Fibroblast of lung (primary cell): ENCODE results near the gene SPATA17. TPM values are rescaled to one million over a fixed set of nuclear protein-coding genes. Genes with fewer than 3 reads are reported as not detected.
A peak's percentile ranks its signal among the peaks of the same experiment; 100 is the strongest.

Experiments used
- DNase-seq, 2 donors: peaks; one replicate each; pipeline versions ENCODE4 v3.0.0 to v3.0.0-alpha.2; 2010; ENCODE audit warnings: low read depth in 2 of 2
- H2AFZ ChIP-seq: 2 replicates; pipeline ENCODE4 v1.5.1; 2012; ENCODE audit warnings: low read length, control low read depth, inconsistent platforms
- H3K27ac ChIP-seq: 2 replicates; pipeline ENCODE4 v1.5.1; 2011; ENCODE audit warnings: low read length, control low read depth; ENCODE audit not compliant: insufficient read depth
- H3K27me3 ChIP-seq: 2 replicates; pipeline ENCODE4 v1.5.1; 2011; ENCODE audit warnings: mild to moderate bottlenecking, low read length; ENCODE audit not compliant: control insufficient read depth, insufficient read depth
- H3K36me3 ChIP-seq: 2 replicates; pipeline ENCODE4 v1.5.1; 2011; ENCODE audit warnings: low read length; ENCODE audit not compliant: control insufficient read depth, insufficient read depth
- H3K4me1 ChIP-seq: 2 replicates; pipeline ENCODE4 v1.5.1; 2011; ENCODE audit warnings: low read length; ENCODE audit not compliant: control insufficient read depth, insufficient read depth; ENCODE audit errors: extremely low read depth
- H3K4me2 ChIP-seq: 2 replicates; pipeline ENCODE4 v1.5.1; 2011; ENCODE audit warnings: low read length, control low read depth; ENCODE audit not compliant: insufficient read depth; ENCODE audit errors: extremely low read depth
- H3K4me3 ChIP-seq, 4 experiments: fragments of 200-600 bp in 1 of 4; sonication (generic) in 1 of 4; replicated peaks in 1 of 4; 2 replicates each; pipeline ENCODE4 v1.5.1; 2011 to 2016; ENCODE audit warnings: low read length in 4 of 4, low read depth in 3 of 4, mild to moderate bottlenecking in 3 of 4, control low read depth in 2 of 4, inconsistent platforms in 1 of 4, mixed read lengths in 1 of 4; ENCODE audit not compliant: insufficient read depth in 1 of 4; ENCODE audit errors: control extremely low read depth in 1 of 4
- H3K79me2 ChIP-seq: 2 replicates; pipeline ENCODE4 v1.5.1; 2012; ENCODE audit warnings: mild to moderate bottlenecking, low read length, inconsistent platforms; ENCODE audit not compliant: control insufficient read depth, insufficient read depth
- H3K9ac ChIP-seq: 2 replicates; pipeline ENCODE4 v1.5.1; 2011; ENCODE audit warnings: mild to moderate bottlenecking, low read length, control low read depth; ENCODE audit not compliant: insufficient read depth
- H3K9me3 ChIP-seq: 2 replicates; pipeline ENCODE4 v1.5.1; 2012; ENCODE audit warnings: low read depth, low read length; ENCODE audit not compliant: control insufficient read depth, insufficient read depth
- H4K20me1 ChIP-seq: 2 replicates; pipeline ENCODE4 v1.5.1; 2011; ENCODE audit warnings: low read length; ENCODE audit not compliant: control insufficient read depth, insufficient read depth; ENCODE audit errors: extremely low read depth
- CTCF ChIP-seq, 2 donors: IDR thresholded peaks in 1 of 2; conservative IDR thresholded peaks in 1 of 2; 1 replicate in 1 of 2; 2 replicates in 1 of 2; pipeline ENCODE4 v1.5.1; 2011 to 2012; ENCODE audit warnings: low read length in 2 of 2, control low read depth in 1 of 2, inconsistent platforms in 1 of 2, low read depth in 1 of 2, mild to moderate bottlenecking in 1 of 2
- EZH2 ChIP-seq: IDR thresholded peaks from 2 replicates; pipeline ENCODE4 v1.5.1; 2012; ENCODE audit warnings: low read length, control low read depth, mild to moderate bottlenecking; ENCODE audit errors: missing control alignments
- polyA plus RNA-seq, 2 donors: library from polyadenylated mRNA; depleted of rRNA in 1 of 2; stranded (reverse) in 1 of 2; unstranded in 1 of 2; fragments of >200 nt; gene quantifications; 2 replicates each; pipeline ENCODE4 v1.2.1, GENCODE V29; 2011 to 2012; ENCODE audit warnings: missing spikeins in 1 of 2
- total RNA-seq: library from RNA; depleted of rRNA; stranded (reverse); fragments of >200 nt; gene quantifications from 2 replicates; pipeline ENCODE4 v1.2.1, GENCODE V29; 2014

Gene SPATA17
- total and polyA plus RNA-seq, 2 donors (not counting 1 experiment from before 2014, with no cell fraction given), result 0.18 to 0.50 TPM

- Histone ChIP-seq H3K36me3 (no peaks in the 10 kb centered on the region), H3K4me2 (no peak overlapping the region), H2AFZ (no peak overlapping the region), H3K4me1 (no peaks in the 10 kb centered on the region), H3K9me3 (no peaks in the 10 kb centered on the region), H3K9ac (no peak overlapping the region), H4K20me1 (no peaks in the 10 kb centered on the region), H3K4me3 (no peak overlapping the region), H3K27ac (no peak overlapping the region), H3K79me2 (no peaks in the 10 kb centered on the region), H3K27me3 (no peaks in the 10 kb centered on the region)
- TF ChIP-seq CTCF (conservative IDR thresholded peaks at IDR 0.05 in 1 of 2, IDR thresholded peaks at IDR 0.05 in 1 of 2; ENCODE audit: low read depth in 1 of 2, low read length in 2 of 2), result no peak
- TF ChIP-seq EZH2, result no peak
- peak; percentile 6 to 75 for DNase-seq
Measured at GRCh38 chr1:217734973-217735372, 103.8 kb downstream of the SPATA17 start.

GRCh38 chr1:217747156-217747769 lies 116.1 kb downstream of the SPATA17 start:
- Histone ChIP-seq H3K4me1 (no peaks in the 10 kb centered on the region), H3K9me3 (no peaks in the 10 kb centered on the region), H3K27ac (no peak overlapping the region), H3K4me2 (no peak overlapping the region), H4K20me1 (no peaks in the 10 kb centered on the region), H3K36me3 (no peaks in the 10 kb centered on the region), H3K27me3 (no peaks in the 10 kb centered on the region), H3K9ac (no peak overlapping the region), H3K79me2 (no peaks in the 10 kb centered on the region), H2AFZ (no peak overlapping the region), H3K4me3 (no peak overlapping the region)
- TF ChIP-seq CTCF (conservative IDR thresholded peaks at IDR 0.05 in 1 of 2, IDR thresholded peaks at IDR 0.05 in 1 of 2; ENCODE audit: low read depth in 1 of 2, low read length in 2 of 2) (peak; percentile 33 to 77), EZH2 (no peak)
- peak; percentile 23 to 67 for DNase-seq

GRCh38 chr1:217769768-217770167 lies 138.6 kb downstream of the SPATA17 start:
- Histone ChIP-seq H3K9me3 (no peaks in the 10 kb centered on the region), H3K79me2 (no peaks in the 10 kb centered on the region), H2AFZ (no peak overlapping the region), H3K4me3 (no peak overlapping the region), H3K36me3 (no peaks in the 10 kb centered on the region), H3K9ac (no peak overlapping the region), H3K27ac (no peak overlapping the region), H4K20me1 (no peaks in the 10 kb centered on the region), H3K27me3 (no peaks in the 10 kb centered on the region), H3K4me1 (no peaks in the 10 kb centered on the region), H3K4me2 (no peak overlapping the region)
- no peak for DNase-seq
- TF ChIP-seq EZH2, result no peak
- no peak for TF ChIP-seq CTCF (conservative IDR thresholded peaks at IDR 0.05 in 1 of 2, IDR thresholded peaks at IDR 0.05 in 1 of 2; ENCODE audit: low read depth in 1 of 2, low read length in 2 of 2)
